HPDE6-E6E7 (cell line): ENCODE data around the gene MVB12A.

Experiments used
- DNase-seq: peaks from one replicate; pipeline ENCODE4 v3.0.0; 2011; ENCODE audit warnings: missing footprints; ENCODE audit errors: extremely low spot score

Gene MVB12A

DNA sequence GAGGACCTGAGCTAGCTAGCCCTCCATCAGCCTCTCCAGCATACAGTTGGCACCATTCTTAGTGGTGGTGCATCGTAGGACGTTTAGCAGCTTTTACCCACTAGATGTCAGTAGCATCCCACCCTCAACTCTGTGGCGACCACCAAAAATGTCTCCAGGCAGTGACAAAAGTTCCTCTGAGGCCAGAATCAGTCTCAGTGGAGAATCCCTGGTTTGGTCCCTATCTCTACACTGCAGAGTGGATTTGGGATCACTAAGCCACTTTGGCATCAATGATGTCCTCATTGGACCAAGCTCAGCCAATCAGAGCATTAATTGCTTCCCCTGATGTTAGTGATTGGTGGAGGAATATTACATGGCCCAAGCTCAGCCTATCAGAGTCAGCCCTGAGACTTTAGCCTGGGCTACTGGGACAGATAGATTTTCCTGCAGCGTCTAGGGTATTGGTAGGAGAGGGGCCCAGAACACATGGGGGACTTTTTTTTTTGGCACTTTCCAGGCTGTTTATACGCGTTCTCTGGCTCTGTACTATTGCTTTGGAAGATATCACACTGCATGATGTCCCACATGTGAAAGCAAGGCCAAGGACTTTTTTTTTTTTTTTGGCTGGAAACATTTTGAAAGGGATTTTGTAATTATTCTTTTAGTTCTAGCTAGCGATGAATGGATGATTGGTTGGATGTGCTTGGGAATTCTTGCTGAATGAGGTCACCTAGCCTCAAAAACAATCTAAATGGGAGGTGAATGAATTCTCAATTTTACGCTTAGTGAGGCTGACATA, 21.6 kb downstream of the MVB12A start:
- DNase-seq, result no peak

DNA sequence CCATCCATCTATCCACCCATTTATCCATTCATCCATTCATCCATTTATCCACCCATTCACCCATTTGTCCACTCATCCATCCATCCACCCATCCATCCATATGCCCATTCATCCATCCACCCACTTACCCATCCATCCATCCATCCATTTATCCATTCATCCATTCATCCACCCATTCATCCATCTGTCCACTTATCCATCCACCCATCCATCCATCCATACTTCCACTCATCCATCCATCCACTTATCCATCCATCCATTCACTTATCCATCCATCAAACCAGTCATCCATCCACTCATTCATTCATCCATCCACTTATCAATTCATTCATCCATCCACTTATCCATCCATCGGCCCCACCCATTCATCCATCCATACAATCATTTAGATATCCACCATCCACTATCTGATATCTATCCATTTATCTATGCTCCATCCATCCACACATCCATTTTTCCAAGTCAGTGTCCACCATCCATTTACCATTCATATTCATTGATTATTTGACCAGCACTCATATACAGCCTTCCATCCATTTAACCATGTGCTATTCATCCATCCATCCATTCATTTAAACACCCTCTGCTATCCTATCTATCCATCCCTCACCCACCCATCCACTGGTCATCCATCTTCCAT, 25.8 kb downstream of the MVB12A start:
- DNase-seq, result no peak

DNA sequence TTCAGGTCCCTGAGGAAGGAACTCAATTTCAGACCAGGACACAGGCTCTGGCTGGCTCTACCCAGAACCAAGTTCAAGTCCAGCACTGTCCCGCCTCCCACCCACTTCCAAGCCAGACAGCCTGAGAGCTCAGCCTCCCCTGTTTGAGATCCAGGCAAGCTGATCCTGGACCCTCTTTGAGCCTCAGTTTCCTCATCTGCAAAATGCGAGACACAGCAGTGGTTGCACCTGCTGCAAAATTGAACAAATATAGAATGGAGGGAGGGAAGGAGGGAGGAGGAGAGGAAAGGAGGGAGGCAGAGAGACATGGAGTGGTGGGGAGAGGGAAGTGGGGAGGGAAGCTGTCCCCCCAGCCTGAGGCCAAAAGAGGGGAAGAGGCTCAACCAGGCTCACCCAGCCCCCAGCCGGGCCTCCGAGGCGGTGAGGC, 27.9 kb downstream of the MVB12A start:
- no peak for DNase-seq

DNA sequence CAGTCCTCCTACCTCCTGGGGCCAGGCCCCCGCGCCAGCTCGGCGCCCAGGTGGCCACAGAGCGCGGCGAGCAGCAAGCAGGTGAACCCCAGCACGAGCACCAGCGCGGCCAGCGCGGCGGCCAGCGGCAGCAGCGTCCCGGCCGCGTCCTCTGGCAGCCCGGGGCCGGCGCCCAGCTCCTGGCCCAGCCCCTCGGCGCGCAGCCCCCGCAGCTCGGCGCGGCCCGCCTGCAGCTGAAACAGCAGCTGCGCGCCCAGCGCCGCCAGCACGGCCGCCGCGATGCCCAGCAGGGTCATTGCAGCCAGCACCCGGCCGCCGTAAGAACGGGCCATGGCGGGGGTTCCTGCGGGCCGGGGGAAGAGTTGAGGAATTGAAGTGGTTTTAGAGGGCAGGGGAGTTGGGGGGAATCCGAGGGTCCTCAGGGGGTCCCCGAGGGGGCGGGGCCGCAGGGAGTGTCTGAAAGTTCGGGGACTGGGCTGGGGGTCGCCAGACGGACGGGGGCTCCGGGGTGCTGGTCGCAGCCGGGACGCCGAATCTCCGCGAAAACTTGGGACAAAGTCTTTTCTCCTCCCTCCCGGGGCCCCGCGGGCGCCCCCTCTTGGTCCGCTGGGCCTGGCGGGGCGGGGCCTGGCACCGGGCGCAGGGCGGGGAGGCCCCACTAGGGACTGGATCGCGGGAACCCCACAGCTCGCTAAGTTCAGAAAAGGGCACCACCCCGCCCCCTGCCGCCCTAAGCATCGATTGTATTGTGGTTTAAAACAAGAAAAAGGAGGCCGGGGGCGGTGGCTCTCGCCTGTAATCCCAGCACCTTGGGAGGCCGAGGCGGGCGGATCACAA, 28.5 kb downstream of the MVB12A start, which contains the start of gene TMEM221:
TSS of gene TMEM221 (minus strand) at position 538 of the 837 bp plus-strand sequence. CDS start at position 332, 206 bp downstream.
- no peak for DNase-seq

DNA sequence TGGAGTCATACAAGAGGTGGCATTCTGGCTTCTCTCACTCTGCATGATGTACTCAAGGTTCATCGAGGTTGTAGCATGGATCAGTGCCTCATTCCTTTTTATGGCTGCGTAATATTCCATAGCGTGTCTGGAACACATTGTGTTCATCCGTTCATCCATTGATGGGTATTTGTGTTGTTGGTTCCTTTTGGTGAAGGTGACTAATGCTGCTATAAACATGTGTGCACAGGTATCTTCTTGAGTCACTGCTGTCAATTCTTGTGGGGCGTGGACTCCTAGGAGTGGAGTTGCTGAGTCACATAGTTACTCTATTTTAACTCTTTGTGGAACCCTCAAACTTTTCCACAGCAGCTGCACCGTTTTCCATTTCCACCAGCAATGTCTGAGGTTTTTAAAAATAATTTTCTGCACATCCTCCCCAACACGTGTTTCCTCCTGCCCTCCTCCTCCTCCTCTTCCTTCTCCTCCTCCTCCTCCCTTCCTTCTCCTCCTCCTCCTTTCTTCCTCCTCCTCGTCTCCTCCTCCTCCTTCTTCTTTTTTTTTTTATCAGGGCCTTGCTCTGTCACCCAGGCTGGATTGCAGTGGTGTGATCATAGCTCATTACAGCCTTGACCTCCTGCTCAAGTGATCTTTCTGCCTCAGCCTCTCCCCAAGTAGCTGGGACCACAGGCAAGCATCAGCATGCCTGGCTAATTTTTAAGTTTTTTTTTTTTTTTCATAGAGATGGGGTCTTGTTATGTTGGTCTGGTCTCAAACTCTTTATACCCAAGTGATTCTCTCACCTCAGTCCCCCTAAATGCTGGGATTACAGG, 30.6 kb downstream of the MVB12A start:
- DNase-seq, result peak; percentile 85

DNA sequence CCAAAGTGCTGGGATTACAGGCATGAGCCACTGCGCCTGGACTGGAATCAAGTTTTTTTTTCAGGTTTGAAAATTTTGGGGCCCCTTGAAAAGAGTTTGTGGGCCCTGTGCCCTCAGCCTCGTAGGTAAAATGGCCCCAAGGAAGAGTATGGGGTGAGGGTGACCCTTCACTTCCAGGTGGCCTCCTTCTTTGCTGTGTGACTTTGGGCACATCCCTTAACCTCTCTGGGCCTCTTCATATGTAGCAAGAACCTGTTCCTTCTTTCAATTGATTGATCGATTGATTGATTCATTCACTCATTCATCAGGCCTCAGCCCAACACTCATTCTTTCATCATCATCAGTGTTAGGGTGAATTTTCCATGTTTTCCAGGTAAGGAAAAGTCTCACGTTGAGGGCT, 32.0 kb downstream of the MVB12A start:
- no peak for DNase-seq

DNA sequence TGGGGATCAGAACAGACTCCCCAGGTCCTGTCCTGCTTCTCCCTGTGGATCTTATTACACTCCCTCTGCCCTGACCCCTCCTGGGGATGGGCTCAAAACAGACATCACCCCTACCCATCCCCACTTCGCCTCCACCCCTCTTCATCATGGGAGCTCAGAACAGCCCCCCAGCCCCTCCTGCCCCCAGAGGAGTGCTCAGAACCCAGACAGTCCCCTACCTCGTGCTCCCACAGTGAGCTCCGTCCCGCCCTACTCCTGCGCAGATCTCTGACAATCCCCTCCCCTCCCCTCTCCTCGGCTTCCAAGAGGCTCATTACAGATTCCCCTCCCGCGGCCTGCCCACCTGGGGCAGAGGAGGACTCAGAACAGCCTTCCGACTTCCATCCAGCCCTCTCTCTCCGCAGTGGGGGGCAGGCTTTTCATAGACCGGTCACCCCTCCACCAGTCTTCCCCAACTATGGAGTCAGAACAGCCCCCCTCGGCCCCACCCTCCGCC, 34.8 kb downstream of the MVB12A start:
- no peak for DNase-seq

DNA sequence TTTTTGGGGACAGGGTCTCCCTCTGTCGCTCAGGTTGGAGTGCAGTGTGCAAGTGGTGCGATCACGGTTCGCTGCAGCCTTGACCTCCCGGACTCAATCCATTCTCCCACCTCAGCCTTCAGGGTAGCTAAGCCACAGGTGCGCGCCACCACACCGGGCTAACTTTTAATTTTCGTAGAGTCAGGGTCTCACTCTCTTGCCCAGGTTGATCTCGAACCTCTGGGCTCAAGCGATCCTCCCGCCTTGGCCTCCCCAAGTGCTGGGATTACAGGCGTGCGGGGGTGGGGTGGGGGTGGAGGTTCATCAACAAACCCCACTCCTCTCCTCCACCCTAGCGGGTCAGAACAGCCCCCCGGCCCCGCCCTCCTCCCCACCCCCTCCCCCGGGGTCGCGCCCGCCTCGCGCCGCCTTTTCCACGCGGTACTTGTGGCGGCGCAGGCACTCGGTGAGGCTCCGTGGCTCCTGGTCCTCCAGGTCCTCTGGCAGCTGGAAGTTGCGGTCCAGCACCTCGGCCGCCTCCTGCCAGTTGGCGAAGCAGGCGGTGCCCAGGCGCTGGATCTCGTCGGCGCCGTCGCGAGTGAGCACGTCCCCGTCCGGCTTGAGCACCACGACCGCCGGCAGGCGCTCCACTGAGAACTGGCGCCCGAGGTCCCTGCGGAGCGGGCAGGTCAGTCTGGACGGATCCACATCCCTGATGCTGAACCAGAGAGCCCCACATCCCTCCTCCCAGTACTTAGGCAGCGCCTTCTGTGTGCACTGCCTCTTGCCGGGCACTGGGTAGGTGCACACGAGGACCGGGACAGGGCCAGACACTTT, 35.7 kb downstream of the MVB12A start:
- no peak for DNase-seq

DNA sequence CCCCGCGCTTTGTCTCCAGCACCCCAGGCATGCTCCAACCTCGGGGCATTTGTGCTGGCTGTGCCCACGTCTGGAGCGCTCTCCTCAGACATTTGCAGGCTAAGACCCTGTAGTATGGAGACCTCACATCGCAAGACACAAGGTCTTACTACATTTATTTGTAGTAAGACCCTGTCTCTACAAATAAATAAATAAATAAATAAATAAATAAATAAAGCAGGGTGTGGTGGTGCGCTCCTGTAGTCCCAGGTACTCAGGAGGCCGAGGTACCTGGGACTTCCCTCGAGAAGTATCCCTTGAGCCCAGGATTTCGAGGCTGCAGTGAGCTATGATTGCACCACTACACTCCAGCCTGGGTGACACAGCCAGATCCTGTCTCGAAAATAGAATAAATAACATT, 36.3 kb downstream of the MVB12A start:
- no peak for DNase-seq

DNA sequence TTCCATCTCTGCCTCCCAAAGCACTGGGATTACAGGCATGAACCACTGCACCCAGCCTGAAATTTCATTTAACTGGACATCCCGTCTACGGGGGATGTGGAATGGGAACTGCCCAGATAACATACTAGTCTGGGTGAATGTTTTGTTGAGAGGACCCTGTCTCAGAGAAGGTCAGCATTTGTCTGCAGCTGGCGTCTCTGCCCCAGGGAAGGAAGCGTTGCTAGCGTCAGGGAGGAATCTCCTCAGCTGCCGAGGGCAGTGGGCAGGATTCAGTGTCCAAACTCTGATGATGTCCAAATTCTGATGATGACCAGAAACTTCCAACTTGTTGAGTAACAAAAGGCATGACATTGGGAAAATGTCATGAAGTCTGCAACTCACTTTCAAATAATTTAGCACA, 37.8 kb downstream of the MVB12A start:
- no peak for DNase-seq

DNA sequence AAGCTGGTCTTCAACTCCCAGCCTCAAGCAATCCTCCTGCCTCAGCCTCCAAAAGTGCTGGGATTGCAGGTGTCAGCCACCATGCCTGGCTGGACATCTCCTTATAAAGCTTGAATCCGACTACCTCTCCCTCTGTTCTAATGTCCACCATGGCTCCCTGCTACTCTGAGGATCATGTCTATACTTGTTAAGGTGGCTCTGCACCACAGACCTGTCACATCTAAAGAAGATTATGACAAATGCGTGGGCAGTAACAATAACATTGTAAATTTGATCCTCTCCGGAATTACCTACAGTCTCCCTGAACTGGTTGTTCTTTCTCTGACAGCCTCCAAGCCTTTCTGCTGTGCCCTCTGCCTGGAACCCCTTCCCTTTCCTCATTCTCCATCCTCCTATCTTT, 39.1 kb downstream of the MVB12A start:
- no peak for DNase-seq

DNA sequence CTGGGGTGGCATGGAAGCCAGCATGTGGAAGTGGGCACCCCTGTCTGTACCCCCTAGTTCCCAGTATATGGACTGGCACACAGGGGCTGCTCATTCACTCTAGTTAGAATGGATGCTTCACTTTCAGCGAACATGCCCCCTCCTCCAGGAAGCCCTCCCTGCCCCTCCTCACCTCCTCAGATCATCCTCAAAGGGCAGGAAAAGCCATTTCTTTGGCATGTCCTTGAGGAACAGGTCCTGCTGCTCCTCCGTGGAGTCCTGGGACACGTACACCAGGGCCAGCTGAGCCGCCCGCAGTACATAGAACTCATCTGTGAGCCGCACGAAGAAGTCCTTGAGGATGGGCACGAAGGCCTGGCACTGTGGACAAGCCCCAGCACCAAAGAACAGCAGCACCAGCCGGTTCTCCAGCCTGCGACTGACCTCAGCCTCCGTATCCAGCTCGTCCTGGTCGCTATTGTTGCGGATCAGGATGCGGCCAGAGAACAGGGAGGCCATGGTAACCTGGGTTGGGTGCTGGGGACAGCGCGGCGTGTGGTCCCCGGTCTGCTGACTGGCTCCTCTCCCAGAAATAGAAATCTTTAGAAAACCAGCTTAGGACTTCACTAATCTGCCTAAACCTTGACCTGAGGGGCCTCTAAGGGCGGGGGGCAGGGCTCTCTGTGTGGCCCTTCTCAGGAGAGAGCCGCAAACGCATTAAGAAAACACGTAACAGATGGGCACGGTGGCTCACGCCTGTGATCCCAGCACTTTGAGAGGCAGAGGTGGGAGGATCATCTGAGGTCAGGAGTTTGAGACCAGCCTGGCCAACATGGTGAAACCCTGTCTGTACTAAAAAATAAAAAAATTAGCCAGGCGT, 40.8 kb downstream of the MVB12A start, which contains the start of gene NXNL1:
TSS of gene NXNL1 (minus strand) at position 555 of the 859 bp plus-strand sequence. CDS start at position 498, 57 bp downstream.
- DNase-seq, result no peak

DNA sequence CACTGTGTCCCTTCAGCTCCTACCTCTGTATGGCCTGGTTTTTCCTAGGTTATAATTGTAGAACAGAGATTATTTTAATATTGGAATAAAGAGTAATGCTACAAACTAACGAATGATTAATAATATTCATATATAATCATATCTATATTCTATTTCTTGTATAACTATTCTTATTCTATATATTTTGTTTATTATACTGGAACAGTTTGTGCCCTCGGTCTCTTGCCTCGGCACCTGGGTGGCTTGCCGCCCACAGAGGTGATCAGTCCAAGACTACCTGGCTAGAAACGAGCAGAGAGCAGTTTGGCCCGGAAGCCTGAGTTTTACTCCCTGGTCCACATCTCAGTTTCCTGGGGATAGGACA, 46.6 kb downstream of the MVB12A start:
- DNase-seq, result no peak

DNA sequence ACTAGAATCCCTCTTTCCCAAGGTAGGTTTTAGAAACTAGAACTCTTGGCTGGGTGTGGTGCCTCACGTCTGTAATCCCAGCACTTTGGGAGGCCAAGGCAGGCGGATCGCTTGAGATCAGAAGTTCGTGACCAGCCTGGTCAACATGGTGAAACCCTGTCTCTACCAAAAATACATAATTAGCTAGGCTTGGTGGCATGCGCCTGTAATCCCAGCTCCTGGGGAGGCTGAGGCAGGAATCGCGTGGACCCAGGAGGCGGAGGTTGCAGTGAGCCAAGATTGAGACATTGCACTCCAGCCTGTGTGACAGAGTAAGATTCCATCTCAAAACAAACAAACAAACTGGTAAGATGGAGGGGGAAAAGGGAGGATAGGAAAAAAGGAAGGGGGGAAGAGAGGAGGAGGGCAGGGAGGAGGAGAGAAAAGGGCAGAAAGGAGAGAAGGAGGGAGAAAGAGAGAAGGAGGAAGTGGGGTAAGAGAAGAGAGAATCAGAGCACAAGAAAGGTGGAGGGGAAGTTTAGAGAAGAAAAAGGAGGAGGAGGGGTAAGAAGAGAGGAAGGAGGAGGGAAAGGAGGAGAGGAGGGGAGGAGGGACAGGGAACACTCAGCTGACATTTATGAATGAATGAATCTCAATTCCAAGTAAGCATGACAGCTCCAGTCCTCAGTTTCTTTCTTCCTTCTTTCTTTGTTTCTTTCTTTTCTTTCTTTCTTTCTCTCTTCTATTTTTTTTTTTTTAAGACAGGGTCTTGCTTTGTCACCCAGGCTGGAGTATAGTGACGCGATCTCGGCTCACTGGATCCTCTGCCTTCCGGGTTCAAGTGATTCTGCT, 47.8 kb downstream of the MVB12A start:
- DNase-seq, result no peak

DNA sequence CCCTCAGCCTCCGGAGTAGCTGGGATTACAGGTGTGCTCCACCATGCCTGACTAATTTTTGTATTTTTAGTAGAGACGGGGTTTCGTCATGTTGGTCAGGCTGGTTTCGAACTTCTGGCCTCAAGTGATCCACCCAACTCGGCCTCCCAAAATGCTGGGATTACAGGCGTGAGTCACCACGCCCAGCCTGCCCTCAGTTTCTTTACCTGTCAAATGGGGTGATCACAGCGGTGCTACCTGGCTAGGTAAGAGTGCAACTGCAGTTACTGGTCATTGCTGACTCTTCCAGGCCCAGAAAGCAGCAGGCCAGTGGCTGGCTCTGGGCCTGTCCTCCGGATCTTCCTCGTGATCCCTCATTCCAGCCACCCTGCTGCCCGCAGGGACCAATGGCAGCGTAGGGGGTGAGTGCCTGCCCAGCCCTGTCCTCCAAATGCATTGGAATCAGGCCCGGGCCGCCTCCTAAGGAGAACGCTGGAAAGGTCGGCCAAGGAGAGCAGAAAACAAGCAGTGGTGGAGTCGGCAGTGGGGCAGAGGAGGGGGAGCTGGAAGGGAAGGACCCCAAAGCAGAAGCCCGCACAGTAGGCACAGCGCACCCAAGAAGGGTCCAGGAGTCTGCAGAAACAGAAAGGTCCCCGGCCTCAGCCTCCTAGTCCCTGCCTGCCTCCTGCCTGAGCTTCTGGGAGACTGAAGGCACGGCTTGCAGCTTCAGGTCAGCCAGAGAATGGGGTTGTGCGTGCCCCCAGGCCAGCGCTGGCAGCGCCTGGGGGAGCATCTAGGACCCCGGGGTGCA, 48.6 kb downstream of the MVB12A start:
- no peak for DNase-seq

DNA sequence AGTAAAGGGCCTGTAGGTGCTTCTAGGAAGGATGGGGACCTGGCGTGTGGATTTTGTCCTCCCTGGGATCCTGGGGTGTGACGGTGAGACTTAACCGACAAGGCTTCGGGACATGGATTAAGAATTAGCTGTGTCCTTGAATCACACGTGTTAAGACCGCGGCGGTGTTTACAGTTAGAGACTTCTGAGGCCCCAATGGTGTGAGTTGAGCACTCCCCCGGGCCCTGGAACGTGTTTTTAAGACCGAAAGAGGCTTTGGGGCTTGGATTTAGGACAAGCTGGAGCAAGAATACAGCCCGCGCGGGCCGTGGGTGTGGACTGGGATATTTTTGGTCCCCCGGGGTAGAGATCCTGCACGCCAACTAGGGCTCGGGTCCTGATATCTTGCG, 49.2 kb downstream of the MVB12A start:
- no peak for DNase-seq

DNA sequence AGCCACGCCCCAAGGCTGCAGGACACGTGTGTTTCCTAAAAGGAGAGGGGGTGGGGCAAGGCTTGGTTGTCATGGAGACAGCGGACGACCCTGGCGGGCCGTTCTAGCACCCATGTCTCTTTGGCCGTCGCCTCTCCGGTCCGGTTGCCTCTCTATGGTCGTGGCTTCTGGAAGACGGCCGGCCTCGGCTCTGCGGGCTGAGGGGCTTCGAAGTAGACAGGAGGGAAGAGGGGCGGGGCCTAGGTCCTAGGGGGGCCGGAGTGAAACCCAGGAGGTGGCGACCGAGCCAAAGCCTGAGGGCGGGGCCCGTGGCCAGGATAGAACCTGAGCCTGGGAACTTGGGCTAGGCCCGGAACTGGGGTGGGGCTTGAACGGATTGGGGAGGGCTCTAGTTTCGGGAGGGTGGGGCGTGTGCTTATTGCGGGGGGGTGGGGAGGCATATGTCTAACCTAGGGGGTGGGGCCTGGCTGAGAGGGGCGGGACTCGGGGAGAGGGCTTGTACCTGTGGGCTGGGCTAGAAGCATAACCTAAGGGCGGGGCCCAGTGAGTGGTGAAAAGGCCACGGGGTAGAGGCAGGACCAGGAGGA, 49.7 kb downstream of the MVB12A start:
- peak; percentile 82 for DNase-seq
